Spleen (tissue), 11 donors: ENCODE measurements around the gene KLHL22. TPM values are rescaled to one million over a fixed set of nuclear protein-coding genes. Genes with fewer than 3 reads are reported as not detected.

Experiments
- DNase-seq: peaks from one replicate; pipeline ENCODE4 v3.0.0-alpha.2; 2020
- H3K27ac ChIP-seq, 8 donors: fragments of 200-600 bp; sonication (generic) in 7 of 8; 1 replicate in 4 of 8; 2 replicates in 4 of 8; pipeline versions ENCODE4 v1.5.0 to v1.8.0; 2016 to 2021; ENCODE audit warnings: inconsistent platforms in 4 of 8, mild to moderate bottlenecking in 4 of 8, moderate library complexity in 1 of 8
- H3K27me3 ChIP-seq, 7 donors: fragments of 200-600 bp; sonication (generic) in 6 of 7; replicated peaks in 1 of 7; 1 replicate in 4 of 7; 2 replicates in 3 of 7; pipeline versions ENCODE4 v1.5.0 to v1.8.0; 2016 to 2021; ENCODE audit warnings: inconsistent platforms in 3 of 7, mild to moderate bottlenecking in 1 of 7
- H3K36me3 ChIP-seq, 6 donors: fragments of 200-600 bp; sonication (generic) in 5 of 6; 1 replicate in 4 of 6; 2 replicates in 2 of 6; pipeline versions ENCODE4 v1.5.0 to v1.8.0; 2016 to 2021; ENCODE audit warnings: inconsistent platforms in 2 of 6
- H3K4me1 ChIP-seq, 6 donors: fragments of 200-600 bp; sonication (generic) in 5 of 6; 1 replicate in 3 of 6; 2 replicates in 3 of 6; pipeline versions ENCODE4 v1.5.0 to v1.8.0; 2016 to 2021; ENCODE audit warnings: inconsistent platforms in 3 of 6
- H3K4me3 ChIP-seq, 8 donors: fragments of 200-600 bp; sonication (generic) in 7 of 8; 1 replicate in 4 of 8; 2 replicates in 4 of 8; pipeline versions ENCODE4 v1.5.0 to v1.8.0; 2016 to 2021; ENCODE audit warnings: inconsistent platforms in 4 of 8, mild to moderate bottlenecking in 4 of 8, moderate library complexity in 2 of 8
- H3K9me3 ChIP-seq, 8 donors: fragments of 200-600 bp; sonication (generic) in 7 of 8; 1 replicate in 4 of 8; 2 replicates in 4 of 8; pipeline versions ENCODE4 v1.5.0 to v1.8.0; 2016 to 2021; ENCODE audit warnings: inconsistent platforms in 4 of 8
- POLR2A ChIP-seq, 3 donors: fragments of 450-650 bp; IDR thresholded peaks; one replicate each; pipeline ENCODE4 v1.5.1; 2017; ENCODE audit warnings: antibody characterized with exemption in 3 of 3, mild to moderate bottlenecking in 1 of 3
- POLR2AphosphoS5 ChIP-seq, 3 donors: sonication (generic); formaldehyde crosslinking; IDR thresholded peaks; one replicate each; pipeline ENCODE4 v1.5.1; 2017; ENCODE audit warnings: antibody characterized with exemption in 3 of 3
- WGBS, 5 donors: extraction: QIAGEN DNeasy Blood & Tissue Kit in 3 of 5; methylation state at CpG; one replicate each; pipeline versions ENCODE4 v1.1.5 to v1.1.7; 2013 to 2018; 5-methylcytosine and 5-hydroxymethylcytosine counted together
- intact Hi-C: fragments of 100-400 bp; cut with DNase I; formaldehyde crosslinking; loops from one replicate; pipeline ENCODE4 v1.15.0; 2023; ENCODE audit warnings: low total_unique reads
- polyA plus RNA-seq, 3 donors: library from polyadenylated mRNA; stranded (reverse); fragments of 200-250 nt; gene quantifications; one replicate each; pipeline ENCODE4 v1.2.1, GENCODE V29; 2013
- total RNA-seq, 7 donors: library from RNA; depleted of rRNA in 3 of 7; stranded (reverse); fragments of >200 nt in 3 of 7; fragmentation: NEBNext Ultra II Directional in 4 of 7; extraction: Animal tissue kit (Norgen Biotek cat#: 25700) in 4 of 7; gene quantifications; one replicate each; pipeline versions ENCODE4 v1.1.0 to v1.2.1, GENCODE V29; 2016 to 2021
- TF ChIP-seq, protein P1 (sequence below), 11 experiments: fragments of 200-600 bp in 7 of 11; fragments of 450-650 bp in 4 of 11; sonication (generic) in 4 of 11; IDR thresholded peaks in 8 of 11; conservative IDR thresholded peaks in 3 of 11; 1 replicate in 7 of 11; 2 replicates in 4 of 11; pipeline versions ENCODE4 v1.4.0 to v1.8.0; 2016 to 2021; ENCODE audit warnings: antibody characterized with exemption in 11 of 11, inconsistent platforms in 4 of 11, mild to moderate bottlenecking in 1 of 11
- donor health status: healthy with polysubstance abuse.
- donor health status: DM: no; HTN: no; CAD: no; lungs with moderate emphysema.
- donor health status: DM: no; HTN: no; CAD: no.
- donor health status: Bipolar disorder and iron deficiency.
- donor health status: healthy.
- donor health status: DM: no; HTN: no; CAD: no.
- donor health status: DM: yes; HTN: yes; CAD: no.

The KLHL22 gene
- total and polyA plus RNA-seq, 10 donors: 14.0 to 40.6 (median 28.6) TPM

DNA sequence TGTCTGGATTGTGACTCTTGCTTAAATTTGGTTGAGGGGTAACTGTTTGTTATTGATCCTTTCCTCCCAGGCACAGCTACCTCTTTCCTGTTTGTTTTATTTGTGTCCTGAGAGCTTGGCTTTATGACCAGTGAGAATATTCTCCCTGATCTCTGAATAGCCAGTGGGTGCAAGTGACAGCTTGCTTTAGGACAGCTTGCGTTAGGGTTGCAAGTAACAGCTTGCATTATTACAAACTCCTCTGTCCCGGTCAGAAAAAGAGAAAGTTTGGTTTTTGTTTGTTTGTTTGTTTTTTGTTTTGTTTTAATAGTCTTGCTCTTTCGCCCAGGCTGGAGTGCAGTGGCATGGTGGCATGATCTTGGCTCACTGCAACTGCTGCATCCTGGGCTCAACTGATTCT, 3.3 kb upstream of the KLHL22 start:
- TF ChIP-seq POLR2A (IDR thresholded peaks at IDR 0.05) (no peak), POLR2AphosphoS5 (IDR thresholded peaks at IDR 0.05) (no peak)
- TF ChIP-seq, protein P1, sequence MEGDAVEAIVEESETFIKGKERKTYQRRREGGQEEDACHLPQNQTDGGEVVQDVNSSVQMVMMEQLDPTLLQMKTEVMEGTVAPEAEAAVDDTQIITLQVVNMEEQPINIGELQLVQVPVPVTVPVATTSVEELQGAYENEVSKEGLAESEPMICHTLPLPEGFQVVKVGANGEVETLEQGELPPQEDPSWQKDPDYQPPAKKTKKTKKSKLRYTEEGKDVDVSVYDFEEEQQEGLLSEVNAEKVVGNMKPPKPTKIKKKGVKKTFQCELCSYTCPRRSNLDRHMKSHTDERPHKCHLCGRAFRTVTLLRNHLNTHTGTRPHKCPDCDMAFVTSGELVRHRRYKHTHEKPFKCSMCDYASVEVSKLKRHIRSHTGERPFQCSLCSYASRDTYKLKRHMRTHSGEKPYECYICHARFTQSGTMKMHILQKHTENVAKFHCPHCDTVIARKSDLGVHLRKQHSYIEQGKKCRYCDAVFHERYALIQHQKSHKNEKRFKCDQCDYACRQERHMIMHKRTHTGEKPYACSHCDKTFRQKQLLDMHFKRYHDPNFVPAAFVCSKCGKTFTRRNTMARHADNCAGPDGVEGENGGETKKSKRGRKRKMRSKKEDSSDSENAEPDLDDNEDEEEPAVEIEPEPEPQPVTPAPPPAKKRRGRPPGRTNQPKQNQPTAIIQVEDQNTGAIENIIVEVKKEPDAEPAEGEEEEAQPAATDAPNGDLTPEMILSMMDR (IDR thresholded peaks at IDR 0.05 in 8 of 11, conservative IDR thresholded peaks at IDR 0.05 in 3 of 11): no peak
- WGBS, 5 donors: 61 to 82% (median 65%) methylated on average over 3 of the region's 3 CpGs
- DNase-seq: no peak
- H3K4me1 ChIP-seq: peaks cover 12 to 28% (median 19%) of the 10 kb centered on the region in 6 donors
- peaks cover 0 to 25% (median 7%) of the 10 kb centered on the region in 6 donors for H3K36me3 ChIP-seq
- no peak overlapping the region for H3K27ac ChIP-seq
- intact Hi-C loops: loop anchor here (5.0 kb wide), 1 partner anchor 42 kb away; no protein-coding TSS in a partner anchor
- H3K4me3 ChIP-seq: no peak overlapping the region
- no peaks in the 10 kb centered on the region for H3K9me3 ChIP-seq
- H3K27me3 ChIP-seq: no peaks in the 10 kb centered on the region

DNA sequence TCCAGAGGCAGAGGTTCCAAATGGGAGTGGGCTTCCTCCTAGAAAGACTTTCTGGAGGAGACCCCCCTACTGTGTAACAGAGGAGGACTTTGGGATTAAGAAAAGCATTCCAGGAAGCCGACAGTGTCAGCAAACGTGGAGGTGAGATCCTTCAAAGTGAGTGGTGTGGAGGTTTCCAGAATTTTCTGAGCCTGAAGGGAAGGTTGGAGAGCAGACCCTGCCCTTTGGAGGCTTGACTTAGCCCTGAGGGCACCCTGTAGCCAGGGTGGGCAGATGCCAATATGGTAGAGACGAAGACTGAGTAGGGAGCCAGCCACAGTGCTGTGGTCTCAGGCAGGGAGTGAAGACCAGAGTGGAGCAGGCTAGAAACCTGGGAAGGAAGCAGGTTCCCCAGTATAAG, 1.8 kb upstream of the KLHL22 start:
- TF ChIP-seq, protein P1 (IDR thresholded peaks at IDR 0.05 in 8 of 11, conservative IDR thresholded peaks at IDR 0.05 in 3 of 11): no peak
- no peak for TF ChIP-seq POLR2A (IDR thresholded peaks at IDR 0.05)
- no peak for TF ChIP-seq POLR2AphosphoS5 (IDR thresholded peaks at IDR 0.05)
- intact Hi-C loops: loop anchor here (2.0 to 5.0 kb wide), 2 partner anchors 40 to 79 kb away; no protein-coding TSS in a partner anchor
- Histone ChIP-seq H3K27me3 (no peaks in the 10 kb centered on the region), H3K4me1 (peaks cover 13 to 42% (median 27%) of the 10 kb centered on the region in 6 donors), H3K9me3 (no peaks in the 10 kb centered on the region), H3K27ac (no peak overlapping the region), H3K36me3 (peaks cover 0 to 25% (median 7%) of the 10 kb centered on the region in 6 donors), H3K4me3 (no peak overlapping the region)
- 90 to 98% (median 95%) methylated on average over 3 of the region's 3 CpGs for WGBS, 5 donors
- no peak for DNase-seq

DNA sequence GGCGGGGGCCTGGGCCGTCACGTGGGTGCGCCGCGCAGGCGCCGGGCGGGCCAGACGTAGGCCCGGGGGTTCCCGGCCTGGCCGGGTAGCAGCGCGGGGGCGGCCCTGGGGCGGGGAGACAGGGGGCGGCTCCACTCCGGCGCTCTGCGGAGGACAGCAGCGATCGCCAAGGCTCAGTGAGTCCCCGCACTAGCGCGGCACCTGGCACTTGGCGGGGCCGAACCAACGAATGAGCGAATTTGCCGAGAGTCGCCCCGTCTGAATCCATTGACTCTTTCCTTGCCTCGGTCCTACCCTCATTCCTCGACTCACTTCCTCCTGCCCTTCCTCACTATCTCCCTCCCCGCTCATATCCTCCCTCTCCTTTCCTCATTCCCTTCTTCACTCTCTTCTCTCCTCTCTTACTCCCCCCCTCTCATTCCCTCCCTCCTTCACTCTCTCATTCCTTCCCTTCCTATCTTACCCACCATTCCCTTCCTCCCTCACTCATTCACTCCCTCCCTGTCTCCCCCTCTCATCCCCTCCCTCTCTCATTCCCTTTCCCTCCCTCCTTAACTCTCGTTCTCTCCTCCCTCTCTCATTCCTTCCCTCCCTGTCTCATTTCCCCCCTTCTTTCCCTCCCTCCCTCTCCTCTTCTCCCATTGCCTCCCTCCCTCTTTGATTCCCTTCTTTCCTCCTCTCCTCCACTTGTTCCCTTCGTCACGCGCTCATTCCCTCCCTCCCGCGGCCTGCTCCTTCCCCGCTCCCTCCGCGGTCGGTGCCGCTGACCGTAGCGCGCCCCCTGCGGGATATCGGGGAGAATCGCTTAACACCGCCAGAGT, 476 bp upstream of the KLHL22 start:
- TF ChIP-seq, protein P1 (IDR thresholded peaks at IDR 0.05 in 8 of 11, conservative IDR thresholded peaks at IDR 0.05 in 3 of 11): peak; percentile 82 to 95 (median 89)
- TF ChIP-seq POLR2AphosphoS5 (IDR thresholded peaks at IDR 0.05) (peak; percentile 73 to 83 (median 82)), POLR2A (IDR thresholded peaks at IDR 0.05) (no peak)
- DNase-seq: peak; percentile 99
- H3K27me3 ChIP-seq: no peaks in the 10 kb centered on the region
- intact Hi-C loops: loop anchor here (2.0 to 5.0 kb wide), 2 partner anchors 39 to 77 kb away; no protein-coding TSS in a partner anchor
- H3K9me3 ChIP-seq: no peaks in the 10 kb centered on the region
- WGBS, 5 donors: 0 to 1% (median 0%) methylated on average over 32 to 54 of the region's 54 CpGs
- peak overlapping the region; percentile 90 to 96 (median 92) for H3K27ac ChIP-seq
- H3K4me1 ChIP-seq: peaks cover 13 to 52% (median 30%) of the 10 kb centered on the region in 6 donors
- peaks cover 0 to 18% (median 3%) of the 10 kb centered on the region in 6 donors for H3K36me3 ChIP-seq
- H3K4me3 ChIP-seq: peak overlapping the region; percentile 60 to 92 (median 75)

GRCh38 chr22:20491346-20491745, 4.2 kb downstream of the KLHL22 start:
- H3K36me3 ChIP-seq: peaks cover 0 to 27% (median 9%) of the 10 kb centered on the region in 6 donors
- H3K27ac ChIP-seq: no peak overlapping the region
- TF ChIP-seq POLR2AphosphoS5 (IDR thresholded peaks at IDR 0.05) (no peak), POLR2A (IDR thresholded peaks at IDR 0.05) (no peak)
- TF ChIP-seq, protein P1 (IDR thresholded peaks at IDR 0.05 in 8 of 11, conservative IDR thresholded peaks at IDR 0.05 in 3 of 11): no peak
- WGBS, 5 donors: 94 to 98% (median 95%) methylated on average over 2 of the region's 2 CpGs
- intact Hi-C loops: no loop called here
- no peaks in the 10 kb centered on the region for H3K9me3 ChIP-seq
- DNase-seq: no peak
- no peaks in the 10 kb centered on the region for H3K27me3 ChIP-seq
- H3K4me3 ChIP-seq: no peak overlapping the region
- H3K4me1 ChIP-seq: peaks cover 8 to 54% (median 24%) of the 10 kb centered on the region in 6 donors
